WTC11 (cell line): Measurements from ENCODE around the gene PIK3IP1. TPM values are rescaled to one million over a fixed set of nuclear protein-coding genes. Genes with fewer than 3 reads are reported as not detected.

Experiments
- ATAC-seq: fragments of 200-7000 bp; cut with Tn5 transposase; 2 replicates; pipeline ENCODE4 v1.10.0; 2021; ENCODE audit warnings: mild to moderate bottlenecking, moderate library complexity
- CTCF ChIA-PET: fragments of 300-600 bp; sonication (Branson Sonifier 250); formaldehyde crosslinking; loops from one replicate; lab custom pipeline; 2021; ENCODE audit warnings: antibody characterized with exemption; lab: Charles Lee
- POLR2A ChIA-PET: fragments of 350-600 bp; sonication (Branson Sonifier 250); formaldehyde crosslinking; loops from one replicate; lab custom pipeline; 2021; ENCODE audit warnings: antibody characterized with exemption; lab: Charles Lee
- DNase-seq: peaks from one replicate; pipeline ENCODE4 v3.0.0; 2021; ENCODE audit warnings: low spot score
- H3K27ac Mint-ChIP-seq: 2 replicates; pipeline ENCODE4 v1.8.0; 2021; ENCODE audit warnings: mixed read lengths
- H3K27me3 Mint-ChIP-seq: 2 replicates; pipeline ENCODE4 v1.8.0; 2021; ENCODE audit warnings: low read depth, mild to moderate bottlenecking, moderate library complexity, mixed read lengths
- H3K36me3 Mint-ChIP-seq: 2 replicates; pipeline ENCODE4 v1.8.0; 2021; ENCODE audit warnings: mixed read lengths
- H3K4me1 Mint-ChIP-seq: 2 replicates; pipeline ENCODE4 v1.8.0; 2022; ENCODE audit warnings: mixed read lengths
- H3K4me3 Mint-ChIP-seq: 2 replicates; pipeline ENCODE4 v1.8.0; 2021; ENCODE audit warnings: mild to moderate bottlenecking, moderate library complexity, mixed read lengths
- H3K9me3 Mint-ChIP-seq: 2 replicates; pipeline ENCODE4 v1.8.0; 2021; ENCODE audit warnings: mixed read lengths
- ATF1 ChIP-seq: sonication (generic); formaldehyde crosslinking; IDR thresholded peaks from 2 replicates; pipeline ENCODE4 v1.8.1; 2023; ENCODE audit warnings: mild to moderate bottlenecking, moderate library complexity, missing genetic modification reagents
- ATF2 ChIP-seq: sonication (generic); formaldehyde crosslinking; IDR thresholded peaks from 2 replicates; pipeline ENCODE4 v1.8.1; 2022; ENCODE audit warnings: low read depth, missing genetic modification reagents, borderline replicate concordance
- ETV6 ChIP-seq: sonication (generic); formaldehyde crosslinking; IDR thresholded peaks from 2 replicates; pipeline ENCODE4 v1.8.1; 2022; ENCODE audit warnings: mild to moderate bottlenecking, missing genetic modification reagents
- FOXK1 ChIP-seq: sonication (generic); formaldehyde crosslinking; IDR thresholded peaks from 2 replicates; pipeline ENCODE4 v1.8.0; 2022; ENCODE audit warnings: mild to moderate bottlenecking, moderate library complexity, missing genetic modification reagents
- NFATC4 ChIP-seq: fragments of 250-450 bp; sonication (Bioruptor Pico); IDR thresholded peaks from 2 replicates; pipeline ENCODE4 v1.9.0; 2021; ENCODE audit warnings: mild to moderate bottlenecking
- SMAD3 ChIP-seq: sonication (generic); formaldehyde crosslinking; IDR thresholded peaks from 2 replicates; pipeline ENCODE4 v1.8.0; 2022; ENCODE audit warnings: missing genetic modification reagents, mild to moderate bottlenecking, borderline replicate concordance
- TCF7 ChIP-seq: sonication (generic); formaldehyde crosslinking; IDR thresholded peaks from 2 replicates; pipeline ENCODE4 v1.8.0; 2022; ENCODE audit warnings: mild to moderate bottlenecking, low read depth, missing genetic modification reagents, moderate library complexity
- TEAD1 ChIP-seq: sonication (generic); formaldehyde crosslinking; IDR thresholded peaks from 2 replicates; pipeline ENCODE4 v1.8.0; 2022; ENCODE audit warnings: mild to moderate bottlenecking, missing genetic modification reagents
- TP53 ChIP-seq: sonication (generic); formaldehyde crosslinking; IDR thresholded peaks from 2 replicates; pipeline ENCODE4 v1.8.1; 2023; ENCODE audit warnings: mild to moderate bottlenecking, missing genetic modification reagents
- ZBTB21 ChIP-seq: sonication (generic); formaldehyde crosslinking; IDR thresholded peaks from 2 replicates; pipeline ENCODE4 v1.8.1; 2023; ENCODE audit warnings: mild to moderate bottlenecking, missing genetic modification reagents, borderline replicate concordance
- ZNF121 ChIP-seq: sonication (generic); formaldehyde crosslinking; IDR thresholded peaks from 2 replicates; pipeline ENCODE4 v1.8.0; 2023; ENCODE audit warnings: missing genetic modification reagents
- ZNF232 ChIP-seq: sonication (generic); formaldehyde crosslinking; IDR thresholded peaks from 2 replicates; pipeline ENCODE4 v1.8.0; 2022; ENCODE audit warnings: mild to moderate bottlenecking, missing genetic modification reagents
- ZNF263 ChIP-seq: sonication (generic); formaldehyde crosslinking; IDR thresholded peaks from 2 replicates; pipeline ENCODE4 v1.8.1; 2022; ENCODE audit warnings: low read depth, mild to moderate bottlenecking, moderate library complexity, missing genetic modification reagents
- ZNF396 ChIP-seq: fragments of 250-450 bp; sonication (Bioruptor Pico); IDR thresholded peaks from 2 replicates; pipeline ENCODE4 v1.8.0; 2021; ENCODE audit warnings: mild to moderate bottlenecking, moderate library complexity, borderline replicate concordance
- ZSCAN18 ChIP-seq: fragments of 250-450 bp; sonication (Bioruptor Pico); IDR thresholded peaks from 2 replicates; pipeline ENCODE4 v2.1.2; 2022; ENCODE audit warnings: mild to moderate bottlenecking, moderate library complexity
- total RNA-seq: library from RNA; stranded (reverse); gene quantifications from 3 replicates; pipeline ENCODE4 v1.2.3, GENCODE V29; 2021
- TF ChIP-seq, protein P1 (sequence below): sonication (generic); formaldehyde crosslinking; IDR thresholded peaks from 2 replicates; pipeline ENCODE4 v1.8.0; 2022; ENCODE audit warnings: mild to moderate bottlenecking, missing genetic modification reagents
- TF ChIP-seq, protein P2 (sequence below): sonication (generic); formaldehyde crosslinking; IDR thresholded peaks from 2 replicates; pipeline ENCODE4 v1.8.1; 2023; ENCODE audit warnings: mild to moderate bottlenecking, moderate library complexity, missing genetic modification reagents
- TF ChIP-seq, protein P3 (sequence below): sonication (generic); formaldehyde crosslinking; IDR thresholded peaks from 2 replicates; pipeline ENCODE4 v1.8.1; 2023; ENCODE audit warnings: mild to moderate bottlenecking, missing genetic modification reagents, borderline replicate concordance
- TF ChIP-seq, protein P4 (sequence below): sonication (generic); formaldehyde crosslinking; conservative IDR thresholded peaks from 2 replicates; pipeline ENCODE4 v1.8.1; 2022; ENCODE audit warnings: mild to moderate bottlenecking, missing genetic modification reagents

PIK3IP1 gene
- total RNA-seq, 1 experiment from 2014 or later, result 2.0 TPM

DNA sequence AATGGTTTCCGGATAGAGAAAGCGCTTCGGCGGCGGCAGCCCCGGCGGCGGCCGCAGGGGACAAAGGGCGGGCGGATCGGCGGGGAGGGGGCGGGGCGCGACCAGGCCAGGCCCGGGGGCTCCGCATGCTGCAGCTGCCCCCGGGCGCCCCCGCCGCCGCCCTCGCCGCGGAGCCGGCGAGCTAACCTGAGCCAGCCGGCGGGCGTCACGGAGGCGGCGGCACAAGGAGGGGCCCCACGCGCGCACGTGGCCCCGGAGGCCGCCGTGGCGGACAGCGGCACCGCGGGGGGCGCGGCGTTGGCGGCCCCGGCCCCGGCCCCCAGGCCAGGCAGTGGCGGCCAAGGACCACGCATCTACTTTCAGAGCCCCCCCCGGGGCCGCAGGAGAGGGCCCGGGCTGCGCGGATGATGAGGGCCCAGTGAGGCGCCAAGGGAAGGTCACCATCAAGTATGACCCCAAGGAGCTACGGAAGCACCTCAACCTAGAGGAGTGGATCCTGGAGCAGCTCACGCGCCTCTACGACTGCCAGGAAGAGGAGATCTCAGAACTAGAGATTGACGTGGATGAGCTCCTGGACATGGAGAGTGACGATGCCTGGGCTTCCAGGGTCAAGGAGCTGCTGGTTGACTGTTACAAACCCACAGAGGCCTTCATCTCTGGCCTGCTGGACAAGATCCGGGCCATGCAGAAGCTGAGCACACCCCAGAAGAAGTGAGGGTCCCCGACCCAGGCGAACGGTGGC is 15.7 kb downstream of the PIK3IP1 start (continued):
- TF ChIP-seq, protein P1, sequence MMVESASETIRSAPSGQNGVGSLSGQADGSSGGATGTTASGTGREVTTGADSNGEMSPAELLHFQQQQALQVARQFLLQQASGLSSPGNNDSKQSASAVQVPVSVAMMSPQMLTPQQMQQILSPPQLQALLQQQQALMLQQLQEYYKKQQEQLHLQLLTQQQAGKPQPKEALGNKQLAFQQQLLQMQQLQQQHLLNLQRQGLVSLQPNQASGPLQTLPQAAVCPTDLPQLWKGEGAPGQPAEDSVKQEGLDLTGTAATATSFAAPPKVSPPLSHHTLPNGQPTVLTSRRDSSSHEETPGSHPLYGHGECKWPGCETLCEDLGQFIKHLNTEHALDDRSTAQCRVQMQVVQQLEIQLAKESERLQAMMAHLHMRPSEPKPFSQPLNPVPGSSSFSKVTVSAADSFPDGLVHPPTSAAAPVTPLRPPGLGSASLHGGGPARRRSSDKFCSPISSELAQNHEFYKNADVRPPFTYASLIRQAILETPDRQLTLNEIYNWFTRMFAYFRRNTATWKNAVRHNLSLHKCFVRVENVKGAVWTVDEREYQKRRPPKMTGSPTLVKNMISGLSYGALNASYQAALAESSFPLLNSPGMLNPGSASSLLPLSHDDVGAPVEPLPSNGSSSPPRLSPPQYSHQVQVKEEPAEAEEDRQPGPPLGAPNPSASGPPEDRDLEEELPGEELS (CRISPR knock-in tag), result no peak
- TF ChIP-seq, all 79 proteins: peak for 0

- Mint-ChIP-seq H3K9me3 (no peaks in the 10 kb centered on the region), H3K4me1 (peaks cover 5% of the 10 kb centered on the region), H3K27me3 (no peaks in the 10 kb centered on the region), H3K36me3 (peaks cover 43% of the 10 kb centered on the region), H3K27ac (no peak overlapping the region), H3K4me3 (no peak overlapping the region)
- TF ChIP-seq ZNF121 (CRISPR knock-in tag) (no peak), TP53 (CRISPR knock-in tag) (no peak), ATF2 (no peak), TCF7 (CRISPR knock-in tag) (no peak)
- no peak for ATAC-seq
- ChIA-PET CTCF (no interaction called here), POLR2A (no interaction called here)
- DNase-seq, result no peak
These were observed 16.7 kb downstream of the PIK3IP1 start for GRCh38 chr22:31275576-31275975.

- ChIA-PET POLR2A (no interaction called here), CTCF (interaction anchor here (0.7 to 2.7 kb wide), 2 partner anchors 17 to 26 kb away, joined by 3 to 53 read pairs; partner anchors contain the start of gene PIK3IP1)
- DNase-seq, result no peak
- no peaks in the 10 kb centered on the region for H3K9me3 Mint-ChIP-seq
- H3K4me3 Mint-ChIP-seq, result no peak overlapping the region
- TF ChIP-seq ZNF232 (CRISPR knock-in tag) (no peak), ETV6 (CRISPR knock-in tag) (no peak), ZNF263 (CRISPR knock-in tag) (no peak), ATF1 (no peak), ZNF121 (CRISPR knock-in tag) (no peak), ZBTB21 (no peak), SMAD3 (CRISPR knock-in tag) (no peak), FOXK1 (CRISPR knock-in tag) (no peak), NFATC4 (no peak), ZSCAN18 (CRISPR knock-in tag) (no peak), ZNF396 (CRISPR knock-in tag) (no peak), TEAD1 (CRISPR knock-in tag) (no peak)
- TF ChIP-seq, protein P2, sequence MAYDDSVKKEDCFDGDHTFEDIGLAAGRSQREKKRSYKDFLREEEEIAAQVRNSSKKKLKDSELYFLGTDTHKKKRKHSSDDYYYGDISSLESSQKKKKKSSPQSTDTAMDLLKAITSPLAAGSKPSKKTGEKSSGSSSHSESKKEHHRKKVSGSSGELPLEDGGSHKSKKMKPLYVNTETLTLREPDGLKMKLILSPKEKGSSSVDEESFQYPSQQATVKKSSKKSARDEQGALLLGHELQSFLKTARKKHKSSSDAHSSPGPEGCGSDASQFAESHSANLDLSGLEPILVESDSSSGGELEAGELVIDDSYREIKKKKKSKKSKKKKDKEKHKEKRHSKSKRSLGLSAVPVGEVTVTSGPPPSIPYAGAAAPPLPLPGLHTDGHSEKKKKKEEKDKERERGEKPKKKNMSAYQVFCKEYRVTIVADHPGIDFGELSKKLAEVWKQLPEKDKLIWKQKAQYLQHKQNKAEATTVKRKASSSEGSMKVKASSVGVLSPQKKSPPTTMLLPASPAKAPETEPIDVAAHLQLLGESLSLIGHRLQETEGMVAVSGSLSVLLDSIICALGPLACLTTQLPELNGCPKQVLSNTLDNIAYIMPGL (CRISPR knock-in tag), result no peak
- TF ChIP-seq, protein P3, sequence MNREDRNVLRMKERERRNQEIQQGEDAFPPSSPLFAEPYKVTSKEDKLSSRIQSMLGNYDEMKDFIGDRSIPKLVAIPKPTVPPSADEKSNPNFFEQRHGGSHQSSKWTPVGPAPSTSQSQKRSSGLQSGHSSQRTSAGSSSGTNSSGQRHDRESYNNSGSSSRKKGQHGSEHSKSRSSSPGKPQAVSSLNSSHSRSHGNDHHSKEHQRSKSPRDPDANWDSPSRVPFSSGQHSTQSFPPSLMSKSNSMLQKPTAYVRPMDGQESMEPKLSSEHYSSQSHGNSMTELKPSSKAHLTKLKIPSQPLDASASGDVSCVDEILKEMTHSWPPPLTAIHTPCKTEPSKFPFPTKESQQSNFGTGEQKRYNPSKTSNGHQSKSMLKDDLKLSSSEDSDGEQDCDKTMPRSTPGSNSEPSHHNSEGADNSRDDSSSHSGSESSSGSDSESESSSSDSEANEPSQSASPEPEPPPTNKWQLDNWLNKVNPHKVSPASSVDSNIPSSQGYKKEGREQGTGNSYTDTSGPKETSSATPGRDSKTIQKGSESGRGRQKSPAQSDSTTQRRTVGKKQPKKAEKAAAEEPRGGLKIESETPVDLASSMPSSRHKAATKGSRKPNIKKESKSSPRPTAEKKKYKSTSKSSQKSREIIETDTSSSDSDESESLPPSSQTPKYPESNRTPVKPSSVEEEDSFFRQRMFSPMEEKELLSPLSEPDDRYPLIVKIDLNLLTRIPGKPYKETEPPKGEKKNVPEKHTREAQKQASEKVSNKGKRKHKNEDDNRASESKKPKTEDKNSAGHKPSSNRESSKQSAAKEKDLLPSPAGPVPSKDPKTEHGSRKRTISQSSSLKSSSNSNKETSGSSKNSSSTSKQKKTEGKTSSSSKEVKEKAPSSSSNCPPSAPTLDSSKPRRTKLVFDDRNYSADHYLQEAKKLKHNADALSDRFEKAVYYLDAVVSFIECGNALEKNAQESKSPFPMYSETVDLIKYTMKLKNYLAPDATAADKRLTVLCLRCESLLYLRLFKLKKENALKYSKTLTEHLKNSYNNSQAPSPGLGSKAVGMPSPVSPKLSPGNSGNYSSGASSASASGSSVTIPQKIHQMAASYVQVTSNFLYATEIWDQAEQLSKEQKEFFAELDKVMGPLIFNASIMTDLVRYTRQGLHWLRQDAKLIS (CRISPR knock-in tag), result no peak
- TF ChIP-seq, protein P4, sequence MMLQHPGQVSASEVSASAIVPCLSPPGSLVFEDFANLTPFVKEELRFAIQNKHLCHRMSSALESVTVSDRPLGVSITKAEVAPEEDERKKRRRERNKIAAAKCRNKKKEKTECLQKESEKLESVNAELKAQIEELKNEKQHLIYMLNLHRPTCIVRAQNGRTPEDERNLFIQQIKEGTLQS (CRISPR knock-in tag), result no peak
- TF ChIP-seq, all 79 proteins: peak for 0
- no peaks in the 10 kb centered on the region for H3K27me3 Mint-ChIP-seq
- no peak overlapping the region for H3K27ac Mint-ChIP-seq
- peaks cover 43% of the 10 kb centered on the region for H3K36me3 Mint-ChIP-seq
- H3K4me1 Mint-ChIP-seq, result peaks cover 11% of the 10 kb centered on the region
- no peak for ATAC-seq
These were observed 17.3 kb downstream of the PIK3IP1 start for GRCh38 chr22:31275018-31275417.
